SK-N-MC (cell line): Measurements from ENCODE around the gene NUTM2A.
"Not testable (repeated sequence)": the region's sequence is repeated elsewhere in the genome, so short reads cannot be mapped to it uniquely, and the experiment has no call there.

ENCODE experiments used
- DNase-seq: peaks from one replicate; pipeline ENCODE4 v3.0.0-alpha.2; 2011; ENCODE audit warnings: low read depth, low spot score
- H3K27ac ChIP-seq: fragments of 200-600 bp; sonication (generic); 2 replicates; pipeline ENCODE4 v1.5.1; 2016; ENCODE audit warnings: mixed run types
- H3K36me3 ChIP-seq: fragments of 200-600 bp; sonication (generic); 2 replicates; pipeline ENCODE4 v1.6.1; 2017; ENCODE audit warnings: antibody characterized with exemption, low read length, mixed read lengths; ENCODE audit not compliant: insufficient read depth
- H3K4me3 ChIP-seq: fragments of 200-600 bp; sonication (generic); 2 replicates; pipeline ENCODE4 v1.5.1; 2016
- H3K9ac ChIP-seq: fragments of 200-600 bp; sonication (generic); 2 replicates; pipeline ENCODE4 v1.8.0; 2017; ENCODE audit warnings: mixed run types, mixed read lengths; ENCODE audit not compliant: insufficient read length
- H3K9me3 ChIP-seq: fragments of 200-600 bp; sonication (generic); 2 replicates; pipeline ENCODE4 v1.6.1; 2017; ENCODE audit warnings: low read depth, mild to moderate bottlenecking, antibody characterized with exemption, low read length, moderate library complexity, mixed read lengths

Gene NUTM2A

GRCh38 chr10:87225148-87225547, at the start of gene NUTM2A:
Gene NUTM2A, plus strand, starts transcription at chr10:87225448. Its CDS starts 383 bp downstream, at chr10:87225831.
- not testable (repeated sequence) for H3K27ac ChIP-seq, H3K9ac ChIP-seq, DNase-seq, H3K9me3 ChIP-seq, H3K4me3 ChIP-seq, H3K36me3 ChIP-seq

GRCh38 chr10:87177587-87177986, 47.7 kb upstream of the NUTM2A start:
- H3K4me3 ChIP-seq, DNase-seq, H3K27ac ChIP-seq, H3K36me3 ChIP-seq, H3K9ac ChIP-seq, H3K9me3 ChIP-seq: not testable (repeated sequence)

GRCh38 chr10:87184421-87184820, 40.8 kb upstream of the NUTM2A start:
- not testable (repeated sequence) for DNase-seq, H3K4me3 ChIP-seq, H3K9ac ChIP-seq, H3K9me3 ChIP-seq, H3K36me3 ChIP-seq, H3K27ac ChIP-seq

- not testable (repeated sequence) for H3K9ac ChIP-seq, H3K4me3 ChIP-seq, H3K9me3 ChIP-seq, H3K27ac ChIP-seq, DNase-seq, H3K36me3 ChIP-seq
These were observed 39.2 kb upstream of the NUTM2A start for GRCh38 chr10:87186016-87186415.

GRCh38 chr10:87187573-87187972, 37.7 kb upstream of the NUTM2A start:
- H3K27ac ChIP-seq, H3K4me3 ChIP-seq, H3K9ac ChIP-seq, H3K36me3 ChIP-seq, DNase-seq, H3K9me3 ChIP-seq: not testable (repeated sequence)

DNA sequence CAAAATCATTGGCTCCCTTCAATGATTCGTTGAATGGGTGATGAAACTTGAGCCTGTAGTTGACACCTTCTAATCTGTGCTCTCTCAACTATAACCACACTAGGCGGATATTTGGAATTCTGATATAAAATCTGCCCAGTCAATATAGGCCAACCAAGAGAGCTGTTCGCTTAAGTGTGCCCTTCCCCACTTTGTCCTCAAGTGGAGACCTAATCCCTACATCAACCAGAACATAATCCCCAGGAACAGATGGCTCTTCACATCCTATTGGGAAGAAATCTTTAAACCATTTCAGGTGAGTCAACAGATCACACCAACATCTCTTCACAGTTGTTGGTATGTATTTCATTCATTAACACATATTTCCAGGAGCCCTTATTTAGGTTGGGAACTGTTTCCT, 33.4 kb upstream of the NUTM2A start:
- H3K36me3 ChIP-seq, H3K9me3 ChIP-seq, H3K9ac ChIP-seq, H3K4me3 ChIP-seq, DNase-seq, H3K27ac ChIP-seq: not testable (repeated sequence)

- not testable (repeated sequence) for H3K36me3 ChIP-seq, DNase-seq, H3K9ac ChIP-seq, H3K4me3 ChIP-seq, H3K9me3 ChIP-seq, H3K27ac ChIP-seq
These were observed 24.3 kb upstream of the NUTM2A start for GRCh38 chr10:87200924-87201323.

DNA sequence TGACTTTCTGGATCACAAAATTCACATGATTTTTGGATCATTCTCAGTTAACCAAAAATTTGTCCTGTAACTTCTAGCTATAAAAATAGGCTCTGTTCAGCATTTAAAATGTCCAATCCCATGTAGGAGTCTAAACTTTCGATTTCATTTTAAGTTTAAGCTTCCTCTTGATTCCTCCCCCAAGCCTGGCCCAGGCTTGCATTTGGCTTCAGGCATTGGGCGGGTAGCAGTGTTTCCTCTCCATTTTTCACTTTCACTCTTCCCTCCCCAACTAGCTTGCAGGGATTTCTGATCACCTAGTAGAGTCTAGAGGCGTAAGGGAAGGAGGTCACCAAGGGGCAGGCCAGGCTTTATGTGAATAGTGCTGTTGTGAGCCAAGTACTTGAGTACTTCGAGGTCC, 20.4 kb upstream of the NUTM2A start:
- not testable (repeated sequence) for H3K9me3 ChIP-seq

GRCh38 chr10:87206922-87207321, 18.3 kb upstream of the NUTM2A start:
- not testable (repeated sequence) for H3K9me3 ChIP-seq, DNase-seq, H3K9ac ChIP-seq, H3K4me3 ChIP-seq, H3K36me3 ChIP-seq, H3K27ac ChIP-seq

More for the DNA sequence above, 20.4 kb upstream of the NUTM2A start:
- not testable (repeated sequence) for H3K9ac ChIP-seq, DNase-seq, H3K27ac ChIP-seq, H3K4me3 ChIP-seq, H3K36me3 ChIP-seq

GRCh38 chr10:87210309-87210708, 14.9 kb upstream of the NUTM2A start:
- not testable (repeated sequence) for H3K4me3 ChIP-seq, DNase-seq, H3K36me3 ChIP-seq, H3K9me3 ChIP-seq, H3K9ac ChIP-seq, H3K27ac ChIP-seq

DNA sequence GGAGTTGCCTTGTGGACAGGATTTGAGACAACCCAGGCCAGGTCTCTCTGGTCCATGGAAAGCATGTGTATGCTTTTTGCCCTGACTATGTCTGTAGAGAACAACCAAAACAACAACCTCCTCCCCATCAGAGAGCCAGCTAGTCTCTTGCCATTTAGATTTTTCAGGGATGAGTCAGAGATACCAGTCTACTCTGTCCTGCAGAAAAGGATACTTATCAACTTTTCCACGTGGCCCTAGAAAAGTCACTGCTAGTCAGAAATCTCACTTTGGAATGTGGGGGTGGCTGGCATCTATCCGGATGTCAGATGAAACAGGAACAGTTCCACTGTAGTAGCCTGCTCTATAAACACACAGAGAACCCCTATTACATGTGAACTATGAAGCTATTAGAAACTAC, 13.4 kb upstream of the NUTM2A start:
- H3K36me3 ChIP-seq, H3K4me3 ChIP-seq, H3K27ac ChIP-seq, DNase-seq, H3K9me3 ChIP-seq, H3K9ac ChIP-seq: not testable (repeated sequence)

GRCh38 chr10:87213150-87213765, 12.0 kb upstream of the NUTM2A start:
- H3K9me3 ChIP-seq, H3K9ac ChIP-seq, H3K36me3 ChIP-seq, DNase-seq, H3K27ac ChIP-seq, H3K4me3 ChIP-seq: not testable (repeated sequence)

DNA sequence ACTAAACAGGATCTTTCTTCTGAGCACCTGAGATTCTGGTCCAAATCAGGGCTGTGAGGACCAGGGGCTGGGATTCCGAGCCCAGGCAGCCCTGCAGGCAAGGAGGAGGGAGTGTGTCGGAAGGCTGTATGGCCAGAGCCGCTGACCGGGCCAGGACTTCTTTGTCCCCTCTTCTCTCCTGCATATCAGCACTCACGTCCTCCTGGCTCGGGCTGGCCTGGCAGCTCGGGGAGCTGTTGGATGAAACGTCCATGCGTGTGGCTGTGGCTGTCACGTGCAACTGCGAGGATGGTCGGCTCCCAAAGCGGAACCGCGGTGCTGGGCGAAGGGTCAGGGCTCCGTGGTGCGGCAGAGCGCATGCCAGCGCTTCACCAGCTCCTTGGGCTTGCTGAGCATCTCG, 11.4 kb upstream of the NUTM2A start:
- not testable (repeated sequence) for H3K4me3 ChIP-seq, H3K9me3 ChIP-seq, DNase-seq, H3K9ac ChIP-seq, H3K27ac ChIP-seq, H3K36me3 ChIP-seq

GRCh38 chr10:87216120-87216519, 9.1 kb upstream of the NUTM2A start:
- not testable (repeated sequence) for H3K9me3 ChIP-seq, H3K36me3 ChIP-seq, H3K9ac ChIP-seq, H3K27ac ChIP-seq, H3K4me3 ChIP-seq, DNase-seq

DNA sequence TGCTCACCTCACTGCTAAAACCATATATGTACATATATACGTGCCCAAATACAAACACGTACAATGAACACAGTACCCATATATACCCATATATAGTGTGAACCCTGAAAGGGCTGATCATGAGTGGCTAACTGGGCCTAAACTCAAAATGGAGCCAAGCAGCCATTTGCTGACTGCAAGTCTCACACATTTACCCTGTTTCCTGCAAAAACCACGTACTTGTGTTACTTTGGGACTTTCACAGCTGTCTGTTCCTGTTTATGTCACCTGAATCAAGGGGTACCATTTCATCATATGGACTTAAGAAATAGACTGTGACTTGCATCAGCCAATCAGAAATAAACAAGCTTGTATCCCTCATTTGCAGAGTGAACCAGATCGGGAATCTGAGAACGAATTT, 5.9 kb upstream of the NUTM2A start:
- H3K9ac ChIP-seq, result not testable (repeated sequence)

More for the DNA sequence above, 5.9 kb upstream of the NUTM2A start:
- H3K4me3 ChIP-seq, H3K9me3 ChIP-seq, H3K36me3 ChIP-seq, H3K27ac ChIP-seq, DNase-seq: not testable (repeated sequence)
